H1 (cell line): ENCODE measurements around the gene EPHA6. TPM values are rescaled to one million over a fixed set of nuclear protein-coding genes. Genes with fewer than 3 reads are reported as not detected.

Experiments
- EGR1 ChIP-seq: IDR thresholded peaks from 2 replicates; pipeline ENCODE4 v1.6.1; 2011; ENCODE audit warnings: low read depth, low read length, borderline replicate concordance
- HDAC2 ChIP-seq, 2 experiments: fragments of 300-600 bp in 1 of 2; sonication (generic) in 1 of 2; IDR thresholded peaks; 2 replicates each; pipeline ENCODE4 v1.6.1; 2011 to 2012; ENCODE audit warnings: low read depth in 2 of 2, low read length in 2 of 2, mild to moderate bottlenecking in 2 of 2, moderate library complexity in 2 of 2, borderline replicate concordance in 1 of 2, inconsistent platforms in 1 of 2
- KDM1A ChIP-seq: fragments of 200-600, 300-600 bp; sonication (generic); IDR thresholded peaks from 2 replicates; pipeline ENCODE4 v1.7.1; 2016; ENCODE audit warnings: mild to moderate bottlenecking, low read length, borderline replicate concordance
- polyA plus RNA-seq, 7 experiments: library from polyadenylated mRNA; depleted of rRNA in 3 of 7; stranded (reverse) in 5 of 7; unstranded in 2 of 7; fragments of >200 nt in 5 of 7; fragments of 200-250 nt in 2 of 7; gene quantifications; 1 replicate in 5 of 7; 2 replicates in 1 of 7; 4 replicates in 1 of 7; pipeline versions ENCODE4 v1.2.1 to v1.2.3, GENCODE V29; 2011 to 2013; ENCODE audit warnings: missing spikeins in 2 of 7, mixed read lengths in 2 of 7
- total RNA-seq: library from RNA; stranded (reverse); fragmentation: NEBNext Ultra II Directional; extraction: Animal tissue kit (Norgen Biotek cat#: 25700); gene quantifications from 2 replicates; pipeline ENCODE4 v1.2.1, GENCODE V29; 2021

Gene EPHA6
- total and polyA plus RNA-seq, 2 of the 8 experiments (the other 6 are each of a cell fraction or from before 2014, with no cell fraction given) = 0.83 to 3.2 TPM

GRCh38 chr3:97662264-97662663 lies 847.9 kb downstream of the EPHA6 start (continued):
- TF ChIP-seq EGR1 (no peak), HDAC2 (IDR thresholded peaks at IDR 0.05; ENCODE audit: borderline replicate concordance in 1 of 2, low read depth in 2 of 2, low read length in 2 of 2) (no peak), KDM1A (no peak)
- TF ChIP-seq, all 59 proteins: peak for 0
